Effector memory CD8-positive, alpha-beta T cell (primary cell): ENCODE data around the gene CUL5.

ENCODE experiments used
- ATAC-seq: fragments of 150-1000 bp; cut with Tn5 transposase; replicated peaks from 2 replicates; pipeline ENCODE4 v1.10.0; 2021; ENCODE audit warnings: mild to moderate bottlenecking, moderate library complexity
- DNase-seq, 3 experiments: peaks; one replicate each; pipeline ENCODE4 v3.0.0; 2021
- H3K27ac Mint-ChIP-seq, 2 donors: one replicate each; pipeline ENCODE4 v1.8.0; 2022; ENCODE audit warnings: mild to moderate bottlenecking in 2 of 2, mixed read lengths in 2 of 2, moderate library complexity in 2 of 2
- H3K27me3 Mint-ChIP-seq, 2 donors: one replicate each; pipeline ENCODE4 v1.8.0; 2022; ENCODE audit warnings: mixed read lengths in 2 of 2
- H3K36me3 Mint-ChIP-seq: one replicate; pipeline ENCODE4 v1.8.0; 2022; ENCODE audit warnings: mild to moderate bottlenecking, moderate library complexity, mixed read lengths; ENCODE audit not compliant: insufficient read depth
- H3K4me1 Mint-ChIP-seq, 2 donors: one replicate each; pipeline ENCODE4 v1.8.0; 2022; ENCODE audit warnings: low read depth in 2 of 2, mixed read lengths in 2 of 2
- H3K4me3 Mint-ChIP-seq, 2 donors: one replicate each; pipeline ENCODE4 v1.8.0; 2022; ENCODE audit warnings: mild to moderate bottlenecking in 2 of 2, mixed read lengths in 2 of 2, moderate library complexity in 2 of 2
- H3K9me3 Mint-ChIP-seq, 2 donors: one replicate each; pipeline ENCODE4 v1.8.0; 2022; ENCODE audit warnings: mixed read lengths in 2 of 2

CUL5 gene

GRCh38 chr11:108032800-108033199 lies 24.1 kb downstream of the CUL5 start:
- Mint-ChIP-seq H3K27ac (peak overlapping the region; percentile 24 to 32), H3K36me3 (peaks cover 41% of the 10 kb centered on the region), H3K9me3 (no peaks in the 10 kb centered on the region), H3K4me1 (peaks cover 19 to 29% of the 10 kb centered on the region in 2 donors), H3K4me3 (no peak overlapping the region), H3K27me3 (no peaks in the 10 kb centered on the region)
- no peak for DNase-seq
- no peak for ATAC-seq

GRCh38 chr11:108034034-108034433 lies 25.3 kb downstream of the CUL5 start:
- H3K36me3 Mint-ChIP-seq = peaks cover 40% of the 10 kb centered on the region
- no peak overlapping the region for H3K27ac Mint-ChIP-seq
- no peaks in the 10 kb centered on the region for H3K27me3 Mint-ChIP-seq
- no peak for ATAC-seq
- no peaks in the 10 kb centered on the region for H3K9me3 Mint-ChIP-seq
- no peak for DNase-seq
- no peak overlapping the region for H3K4me3 Mint-ChIP-seq
- H3K4me1 Mint-ChIP-seq = peaks cover 14 to 18% of the 10 kb centered on the region in 2 donors

- no peaks in the 10 kb centered on the region for H3K9me3 Mint-ChIP-seq
- ATAC-seq = no peak
- DNase-seq = no peak
- no peak overlapping the region for H3K4me3 Mint-ChIP-seq
- H3K36me3 Mint-ChIP-seq = peaks cover 44% of the 10 kb centered on the region
- H3K4me1 Mint-ChIP-seq = peaks cover 15 to 16% of the 10 kb centered on the region in 2 donors
- peak overlapping the region in 1 of 2 donors; percentile 32 for H3K27ac Mint-ChIP-seq
- H3K27me3 Mint-ChIP-seq = no peaks in the 10 kb centered on the region
Observed at GRCh38 chr11:108034952-108035351, 26.3 kb downstream of the CUL5 start.

DNA sequence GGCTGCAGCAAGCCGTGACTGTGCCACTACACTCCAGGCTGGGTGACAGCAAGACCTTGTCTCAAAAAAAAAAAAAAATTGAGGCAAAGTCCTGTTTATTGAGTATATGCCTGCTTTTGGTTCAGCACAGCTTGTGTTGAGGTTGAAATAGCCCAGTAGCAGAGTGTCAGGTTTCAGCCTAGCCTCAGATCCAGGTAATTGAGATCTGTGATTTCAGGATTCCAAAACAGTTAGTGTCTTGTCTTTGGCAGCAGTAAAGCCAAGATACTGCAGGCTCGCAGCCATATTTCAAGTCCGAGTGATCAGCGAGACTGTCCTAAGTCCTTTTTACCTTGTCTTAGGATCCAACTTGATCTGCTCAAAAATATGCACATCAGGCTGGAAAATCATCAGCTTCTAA lies 27.0 kb downstream of the CUL5 start:
- no peaks in the 10 kb centered on the region for H3K9me3 Mint-ChIP-seq
- H3K27me3 Mint-ChIP-seq = no peaks in the 10 kb centered on the region
- no peak for DNase-seq
- H3K4me1 Mint-ChIP-seq = peaks cover 11 to 15% of the 10 kb centered on the region in 2 donors
- no peak overlapping the region for H3K4me3 Mint-ChIP-seq
- peak overlapping the region in 1 of 2 donors; percentile 46 for H3K27ac Mint-ChIP-seq
- no peak for ATAC-seq
- H3K36me3 Mint-ChIP-seq = peaks cover 44% of the 10 kb centered on the region

DNA sequence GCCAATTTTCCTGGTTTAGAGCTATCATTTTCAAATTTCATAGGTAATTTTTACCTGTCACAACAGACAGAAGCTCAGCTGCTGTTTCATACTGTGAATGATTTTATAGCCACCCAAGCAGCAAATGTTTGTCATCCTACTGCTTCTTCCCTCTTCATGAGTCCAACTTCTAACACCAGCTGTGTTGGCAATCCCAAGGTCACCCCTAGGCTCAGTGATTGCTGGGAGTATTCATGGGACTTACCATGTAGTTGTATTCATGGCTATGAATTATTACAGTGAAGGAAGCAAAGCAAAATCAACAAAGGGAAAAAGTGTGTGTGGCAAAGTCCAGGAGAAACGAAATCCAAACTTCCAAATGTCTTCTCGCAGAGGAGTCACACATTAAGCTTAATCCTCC lies 28.5 kb downstream of the CUL5 start:
- DNase-seq (no peak), ATAC-seq (no peak)
- peaks cover 52% of the 10 kb centered on the region for H3K36me3 Mint-ChIP-seq
- H3K4me3 Mint-ChIP-seq = no peak overlapping the region
- H3K27me3 Mint-ChIP-seq = no peaks in the 10 kb centered on the region
- peaks cover 10 to 11% of the 10 kb centered on the region in 2 donors for H3K4me1 Mint-ChIP-seq
- no peak overlapping the region for H3K27ac Mint-ChIP-seq
- no peaks in the 10 kb centered on the region for H3K9me3 Mint-ChIP-seq

- H3K27me3 Mint-ChIP-seq = no peaks in the 10 kb centered on the region
- H3K36me3 Mint-ChIP-seq = peaks cover 53% of the 10 kb centered on the region
Observed at GRCh38 chr11:108037636-108038035, 28.9 kb downstream of the CUL5 start.

DNA sequence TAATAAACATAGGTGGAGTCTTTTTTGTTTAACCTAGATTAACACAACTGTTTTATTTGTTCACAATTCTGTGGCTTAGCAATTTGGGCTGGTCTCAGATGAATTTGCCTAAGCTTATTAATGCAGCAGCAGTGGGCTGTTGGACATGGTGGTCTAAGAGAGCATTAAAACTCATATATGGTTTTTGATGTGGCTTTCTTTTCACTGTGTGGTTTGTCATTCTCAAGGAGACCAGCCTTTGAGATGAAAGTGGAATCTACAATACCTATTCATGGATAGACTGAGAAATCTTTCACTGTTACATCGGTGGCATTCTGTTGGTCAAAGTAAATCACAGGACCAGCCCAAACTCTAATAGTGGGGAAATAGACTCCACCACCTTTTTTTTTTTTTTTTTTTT lies 39.6 kb downstream of the CUL5 start:
- Mint-ChIP-seq H3K9me3 (no peaks in the 10 kb centered on the region), H3K27me3 (no peaks in the 10 kb centered on the region), H3K4me1 (peaks cover 0 to 4% of the 10 kb centered on the region in 2 donors), H3K27ac (no peak overlapping the region), H3K36me3 (peaks cover 67% of the 10 kb centered on the region), H3K4me3 (no peak overlapping the region)
- DNase-seq = no peak
- ATAC-seq = no peak

More at GRCh38 chr11:108037636-108038035, 28.9 kb downstream of the CUL5 start:
- ATAC-seq = no peak
- H3K27ac Mint-ChIP-seq = no peak overlapping the region
- no peak overlapping the region for H3K4me3 Mint-ChIP-seq
- H3K9me3 Mint-ChIP-seq = no peaks in the 10 kb centered on the region
- no peak for DNase-seq
- H3K4me1 Mint-ChIP-seq = peaks cover 6% of the 10 kb centered on the region in 2 donors

DNA sequence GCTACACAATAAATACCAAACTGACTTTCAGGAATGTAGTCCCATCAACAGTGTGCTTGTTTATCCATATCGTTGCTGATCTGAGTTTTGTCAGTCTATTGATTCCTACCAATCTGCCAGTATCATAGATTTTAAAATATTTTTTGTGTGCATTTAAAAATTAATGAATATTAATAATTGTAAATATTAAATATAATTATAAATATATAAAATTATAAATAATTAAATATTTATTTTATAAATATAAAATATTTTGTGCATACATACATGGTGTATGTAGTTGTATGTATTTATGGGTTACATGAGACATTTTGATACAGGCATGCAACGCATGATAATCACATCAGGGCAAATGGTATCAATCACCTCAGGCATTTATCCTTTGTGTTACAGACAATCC lies 53.6 kb downstream of the CUL5 start:
- Mint-ChIP-seq H3K27ac (no peak overlapping the region), H3K27me3 (no peaks in the 10 kb centered on the region), H3K4me3 (no peak overlapping the region), H3K36me3 (peaks cover 32% of the 10 kb centered on the region), H3K4me1 (peaks cover 2 to 15% of the 10 kb centered on the region in 2 donors), H3K9me3 (peaks cover 0 to 2% of the 10 kb centered on the region in 2 donors)
- ATAC-seq (no peak), DNase-seq (no peak)

DNA sequence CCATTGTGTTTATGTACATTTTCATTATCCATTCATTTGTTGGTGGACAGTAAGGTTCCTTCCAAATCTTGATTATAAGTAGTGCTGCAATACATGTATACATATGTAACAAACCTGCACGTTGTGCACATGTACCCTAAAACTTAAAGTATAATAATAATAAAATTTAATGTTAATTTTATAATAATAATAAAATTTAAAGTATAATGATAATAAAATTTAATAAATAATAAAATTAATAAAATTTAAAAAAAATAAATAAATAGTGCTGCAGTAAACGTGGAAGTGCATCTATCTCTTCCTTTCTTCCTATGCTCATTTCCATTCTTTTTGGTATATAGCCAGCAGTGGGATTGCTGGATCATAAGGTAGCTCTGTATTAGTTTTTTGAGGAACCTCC lies 54.7 kb downstream of the CUL5 start:
- peaks cover 0 to 2% of the 10 kb centered on the region in 2 donors for H3K9me3 Mint-ChIP-seq
- DNase-seq (no peak), ATAC-seq (no peak)
- no peak overlapping the region for H3K27ac Mint-ChIP-seq
- no peaks in the 10 kb centered on the region for H3K27me3 Mint-ChIP-seq
- peaks cover 2 to 15% of the 10 kb centered on the region in 2 donors for H3K4me1 Mint-ChIP-seq
- peaks cover 28% of the 10 kb centered on the region for H3K36me3 Mint-ChIP-seq
- no peak overlapping the region for H3K4me3 Mint-ChIP-seq

DNA sequence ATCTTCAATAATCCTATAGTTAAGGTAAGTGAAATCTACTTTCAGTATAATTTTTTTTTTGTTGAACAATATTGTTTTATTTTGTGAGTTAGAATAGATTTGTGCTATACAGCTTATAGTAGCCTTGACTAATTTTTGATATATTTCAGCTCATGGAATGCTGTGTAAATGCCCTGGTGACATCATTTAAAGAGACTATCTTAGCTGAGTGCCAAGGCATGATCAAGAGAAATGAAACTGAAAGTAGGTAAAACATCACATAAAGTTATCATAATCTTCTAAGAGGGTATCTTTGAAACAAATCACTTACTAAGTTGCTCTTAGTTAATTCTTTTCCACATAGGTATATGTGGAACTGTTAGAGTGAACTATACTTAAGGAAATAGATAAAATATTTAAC lies 61.2 kb downstream of the CUL5 start:
- H3K36me3 Mint-ChIP-seq = peaks cover 27% of the 10 kb centered on the region
- no peaks in the 10 kb centered on the region for H3K27me3 Mint-ChIP-seq
- H3K27ac Mint-ChIP-seq = peak overlapping the region; percentile 79 to 93
- DNase-seq (no peak), ATAC-seq (peak; percentile 86)
- peaks cover 10 to 20% of the 10 kb centered on the region in 2 donors for H3K4me1 Mint-ChIP-seq
- H3K9me3 Mint-ChIP-seq = no peaks in the 10 kb centered on the region
- H3K4me3 Mint-ChIP-seq = peak overlapping the region; percentile 23 to 51

DNA sequence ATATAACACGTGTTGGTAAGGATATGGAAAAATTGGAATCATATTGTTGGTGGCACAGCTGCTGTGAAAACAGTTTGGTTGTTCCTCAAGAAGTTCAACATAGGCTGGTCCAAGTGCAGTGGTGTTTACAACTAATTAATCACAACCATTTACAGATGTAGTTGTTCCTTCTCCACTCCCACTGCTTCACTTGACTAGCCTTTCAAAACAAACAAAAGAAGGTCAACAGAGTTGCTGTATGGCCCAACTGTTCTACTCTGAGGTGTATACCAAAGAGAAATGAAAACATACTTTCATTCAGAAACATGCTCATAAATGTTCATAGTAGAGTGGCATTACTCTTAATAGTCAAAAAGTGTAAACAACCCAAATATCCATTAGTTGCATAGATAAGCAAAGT lies 76.1 kb downstream of the CUL5 start:
- Mint-ChIP-seq H3K27ac (peak overlapping the region; percentile 9 to 19), H3K36me3 (peaks cover 41% of the 10 kb centered on the region), H3K27me3 (no peaks in the 10 kb centered on the region), H3K4me3 (no peak overlapping the region), H3K4me1 (peaks cover 0 to 5% of the 10 kb centered on the region in 2 donors), H3K9me3 (no peaks in the 10 kb centered on the region)
- ATAC-seq = no peak
- DNase-seq = no peak

DNA sequence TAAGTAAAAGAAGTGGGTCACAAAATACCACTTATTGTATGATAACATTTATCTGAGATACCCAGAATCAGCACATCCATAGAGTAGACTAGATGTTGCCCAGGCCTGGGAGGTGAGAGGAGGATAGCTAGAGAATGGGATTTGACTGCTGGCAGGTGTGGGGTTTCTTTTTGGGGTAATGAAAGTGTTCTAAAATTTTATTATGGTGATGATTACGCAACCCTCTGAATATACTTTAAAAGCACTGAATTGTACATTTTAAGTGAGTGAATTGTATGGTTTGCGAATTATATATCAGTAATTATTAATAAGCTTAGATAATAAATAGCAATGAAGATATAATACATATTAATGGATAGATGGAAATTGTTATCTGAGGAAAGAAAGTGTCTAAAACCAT lies 77.0 kb downstream of the CUL5 start:
- Mint-ChIP-seq H3K27me3 (no peaks in the 10 kb centered on the region), H3K4me1 (peaks cover 0 to 5% of the 10 kb centered on the region in 2 donors), H3K27ac (peak overlapping the region in 1 of 2 donors; percentile 19), H3K9me3 (no peaks in the 10 kb centered on the region), H3K4me3 (no peak overlapping the region), H3K36me3 (peaks cover 43% of the 10 kb centered on the region)
- ATAC-seq = no peak
- no peak for DNase-seq

DNA sequence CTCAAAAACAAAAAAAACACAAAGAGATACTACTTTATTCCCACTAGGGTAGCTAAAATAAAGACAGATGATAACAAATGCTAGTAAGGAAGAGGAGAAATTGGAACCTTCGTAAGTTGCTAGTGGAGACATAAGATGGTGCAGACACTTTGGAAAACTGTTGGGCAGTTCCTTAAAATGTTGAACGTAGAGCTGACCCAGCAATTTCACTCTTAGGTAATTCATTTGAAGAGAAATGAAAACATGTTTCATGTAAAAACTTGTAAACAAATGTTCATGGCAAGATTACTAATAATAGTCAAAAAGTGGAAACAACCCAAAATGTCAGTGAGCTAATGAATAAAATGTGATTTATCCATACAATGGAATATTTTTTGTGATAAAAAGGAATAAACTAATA lies 83.4 kb downstream of the CUL5 start:
- H3K36me3 Mint-ChIP-seq = peaks cover 58% of the 10 kb centered on the region
- peak overlapping the region in 1 of 2 donors; percentile 38 for H3K27ac Mint-ChIP-seq
- no peaks in the 10 kb centered on the region for H3K27me3 Mint-ChIP-seq
- no peaks in the 10 kb centered on the region for H3K9me3 Mint-ChIP-seq
- H3K4me1 Mint-ChIP-seq = no peaks in the 10 kb centered on the region
- ATAC-seq (no peak), DNase-seq (no peak)
- H3K4me3 Mint-ChIP-seq = no peak overlapping the region

DNA sequence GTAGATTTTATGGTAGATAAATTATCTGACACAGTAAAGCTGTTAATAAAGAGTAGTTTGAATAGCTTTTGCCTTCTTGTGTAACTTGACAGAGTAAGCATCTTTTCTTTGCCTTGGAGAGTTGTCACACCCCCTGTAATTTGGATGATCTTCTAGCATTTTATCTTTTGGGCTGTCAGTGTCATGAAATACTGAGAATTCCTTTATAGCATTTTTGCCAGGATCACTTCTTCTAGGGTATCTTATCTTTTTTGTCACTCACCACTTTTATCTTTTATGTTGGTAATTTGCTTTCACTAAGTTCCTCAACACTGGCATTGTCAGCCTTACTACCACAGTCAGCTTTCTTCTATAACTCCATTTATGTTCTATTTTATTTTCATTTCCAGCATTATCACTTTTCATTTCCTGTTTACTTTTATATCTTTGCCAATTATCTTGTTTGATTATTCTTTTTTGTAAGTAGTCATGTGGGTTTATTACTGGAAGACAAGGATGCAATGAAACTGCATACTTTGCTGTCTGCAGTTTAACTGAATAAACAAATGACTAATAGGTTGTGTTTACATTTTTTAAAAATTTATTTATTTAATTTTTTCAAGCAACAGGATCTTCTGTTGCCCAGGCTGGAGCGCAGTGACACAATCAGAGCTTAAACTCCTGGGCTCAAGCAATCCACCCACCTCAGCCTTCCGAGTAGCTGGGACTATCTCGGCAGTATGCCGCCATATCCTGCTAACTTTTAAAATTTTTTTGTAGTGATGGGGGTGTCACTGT lies 84.6 kb downstream of the CUL5 start:
- Mint-ChIP-seq H3K27ac (peak overlapping the region in 1 of 2 donors; percentile 8), H3K36me3 (peaks cover 61% of the 10 kb centered on the region), H3K4me1 (no peaks in the 10 kb centered on the region), H3K27me3 (no peaks in the 10 kb centered on the region), H3K4me3 (no peak overlapping the region), H3K9me3 (no peaks in the 10 kb centered on the region)
- ATAC-seq (no peak), DNase-seq (no peak)
